Neural progenitor cell (in vitro differentiated cells): ENCODE measurements around the gene SCP2.

ENCODE experiments used
- EZH2phosphoT487 ChIP-seq: fragments of 200-600 bp; sonication (generic); IDR thresholded peaks from 2 replicates; pipeline ENCODE4 v1.6.1; 2017; ENCODE audit warnings: antibody characterized with exemption
- TF ChIP-seq, protein P1 (sequence below): fragments of 200-600 bp; sonication (generic); IDR thresholded peaks from 2 replicates; pipeline ENCODE4 v1.5.1; 2017; ENCODE audit warnings: antibody characterized with exemption, mild to moderate bottlenecking

- TF ChIP-seq, protein P1, sequence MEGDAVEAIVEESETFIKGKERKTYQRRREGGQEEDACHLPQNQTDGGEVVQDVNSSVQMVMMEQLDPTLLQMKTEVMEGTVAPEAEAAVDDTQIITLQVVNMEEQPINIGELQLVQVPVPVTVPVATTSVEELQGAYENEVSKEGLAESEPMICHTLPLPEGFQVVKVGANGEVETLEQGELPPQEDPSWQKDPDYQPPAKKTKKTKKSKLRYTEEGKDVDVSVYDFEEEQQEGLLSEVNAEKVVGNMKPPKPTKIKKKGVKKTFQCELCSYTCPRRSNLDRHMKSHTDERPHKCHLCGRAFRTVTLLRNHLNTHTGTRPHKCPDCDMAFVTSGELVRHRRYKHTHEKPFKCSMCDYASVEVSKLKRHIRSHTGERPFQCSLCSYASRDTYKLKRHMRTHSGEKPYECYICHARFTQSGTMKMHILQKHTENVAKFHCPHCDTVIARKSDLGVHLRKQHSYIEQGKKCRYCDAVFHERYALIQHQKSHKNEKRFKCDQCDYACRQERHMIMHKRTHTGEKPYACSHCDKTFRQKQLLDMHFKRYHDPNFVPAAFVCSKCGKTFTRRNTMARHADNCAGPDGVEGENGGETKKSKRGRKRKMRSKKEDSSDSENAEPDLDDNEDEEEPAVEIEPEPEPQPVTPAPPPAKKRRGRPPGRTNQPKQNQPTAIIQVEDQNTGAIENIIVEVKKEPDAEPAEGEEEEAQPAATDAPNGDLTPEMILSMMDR, result no peak
- TF ChIP-seq EZH2phosphoT487, result no peak
Observed at GRCh38 chr1:53089478-53090226, 162.6 kb downstream of the SCP2 start.
